Activated CD8-positive, alpha-beta memory T cell treated with anti-CD3 and anti-CD28 coated beads, Interleukin-2, amount 50 U/mL, for 48 hours (primary cell): ENCODE measurements around the gene SLC22A5.
"Not testable (repeated sequence)": the region's sequence is repeated elsewhere in the genome, so short reads cannot be mapped to it uniquely, and the experiment has no call there.

Experiments used
- DNase-seq: peaks from one replicate; pipeline ENCODE4 v3.0.0-alpha.2; 2020

SLC22A5 gene

GRCh38 chr5:132415516-132415915 is 46.0 kb downstream of the SLC22A5 start:
- DNase-seq = not testable (repeated sequence)

- DNase-seq = no peak
These were observed 46.9 kb downstream of the SLC22A5 start for GRCh38 chr5:132416306-132417009.

- no peak for DNase-seq
These were observed 47.5 kb downstream of the SLC22A5 start for GRCh38 chr5:132417010-132417439.

- no peak for DNase-seq
These were observed 48.0 kb downstream of the SLC22A5 start for GRCh38 chr5:132417461-132417860.

GRCh38 chr5:132417889-132418485 is 48.5 kb downstream of the SLC22A5 start:
- no peak for DNase-seq

GRCh38 chr5:132418881-132419280 is 49.4 kb downstream of the SLC22A5 start:
- DNase-seq = no peak

GRCh38 chr5:132419502-132420468 is 50.3 kb downstream of the SLC22A5 start:
- peak; percentile 83 for DNase-seq

- peak; percentile 57 for DNase-seq
These were observed 51.3 kb downstream of the SLC22A5 start for GRCh38 chr5:132420706-132421272.

GRCh38 chr5:132421462-132421861 is 52.0 kb downstream of the SLC22A5 start:
- DNase-seq = no peak

GRCh38 chr5:132422720-132423437 is 53.4 kb downstream of the SLC22A5 start:
- peak; percentile 52 for DNase-seq

GRCh38 chr5:132423438-132423898 is 54.0 kb downstream of the SLC22A5 start:
- peak; percentile 39 for DNase-seq

- peak; percentile 48 for DNase-seq
These were observed 54.8 kb downstream of the SLC22A5 start for GRCh38 chr5:132424167-132424880.

GRCh38 chr5:132425009-132425937 is 55.8 kb downstream of the SLC22A5 start:
- peak; percentile 71 for DNase-seq

GRCh38 chr5:132425975-132426524 is 56.5 kb downstream of the SLC22A5 start:
- DNase-seq = peak; percentile 60

GRCh38 chr5:132426525-132427138 is 57.1 kb downstream of the SLC22A5 start:
- DNase-seq = peak; percentile 88

GRCh38 chr5:132427281-132428146 is 58.0 kb downstream of the SLC22A5 start:
- DNase-seq = peak; percentile 74

GRCh38 chr5:132428147-132428482 is 58.6 kb downstream of the SLC22A5 start:
- no peak for DNase-seq
